ENCODE results near the gene ARHGAP45.

ARHGAP45 gene

GRCh38 chr19:1057176-1057855, 9.7 kb upstream of the ARHGAP45 start:
- no peak overlapping the region for H3K27ac Mint-ChIP-seq
- peaks cover 4% of the 10 kb centered on the region for H3K9me3 Mint-ChIP-seq
- DNase-seq (no peak), ATAC-seq (peak; percentile 62)
- peaks cover 15% of the 10 kb centered on the region for H3K36me3 Mint-ChIP-seq (ENCODE audit: low read depth)
- peaks cover 11% of the 10 kb centered on the region for H3K4me1 Mint-ChIP-seq
- H3K27me3 Mint-ChIP-seq: no peaks in the 10 kb centered on the region
- H3K4me3 Mint-ChIP-seq: no peak overlapping the region

GRCh38 chr19:1058112-1058511, 8.9 kb upstream of the ARHGAP45 start:
- no peak for ATAC-seq
- Mint-ChIP-seq H3K4me3 (no peak overlapping the region), H3K27ac (no peak overlapping the region)

GRCh38 chr19:1060689-1061088, 6.3 kb upstream of the ARHGAP45 start:
- H3K36me3 Mint-ChIP-seq (ENCODE audit: low read depth): peaks cover 15% of the 10 kb centered on the region
- peaks cover 4% of the 10 kb centered on the region for H3K9me3 Mint-ChIP-seq
- ATAC-seq (no peak), DNase-seq (no peak)
- H3K4me1 Mint-ChIP-seq: peaks cover 20% of the 10 kb centered on the region
- no peak overlapping the region for H3K4me3 Mint-ChIP-seq
- no peak overlapping the region for H3K27ac Mint-ChIP-seq
- H3K27me3 Mint-ChIP-seq: no peaks in the 10 kb centered on the region

More at GRCh38 chr19:1058112-1058511, 8.9 kb upstream of the ARHGAP45 start:
- DNase-seq: no peak
- H3K9me3 Mint-ChIP-seq: peaks cover 4% of the 10 kb centered on the region
- H3K27me3 Mint-ChIP-seq: no peaks in the 10 kb centered on the region
- H3K4me1 Mint-ChIP-seq: peaks cover 11% of the 10 kb centered on the region
- peaks cover 15% of the 10 kb centered on the region for H3K36me3 Mint-ChIP-seq (ENCODE audit: low read depth)

- Mint-ChIP-seq H3K4me3 (no peak overlapping the region), H3K36me3 (ENCODE audit: low read depth) (peaks cover 5% of the 10 kb centered on the region), H3K9me3 (peaks cover 4% of the 10 kb centered on the region), H3K27ac (no peak overlapping the region), H3K27me3 (no peaks in the 10 kb centered on the region), H3K4me1 (peaks cover 27% of the 10 kb centered on the region)
- DNase-seq: no peak
- ATAC-seq: no peak
Observed at GRCh38 chr19:1061987-1062386, 5.0 kb upstream of the ARHGAP45 start.

GRCh38 chr19:1062387-1063029, 4.5 kb upstream of the ARHGAP45 start:
- peaks cover under 1% of the 10 kb centered on the region for H3K9me3 Mint-ChIP-seq
- H3K36me3 Mint-ChIP-seq (ENCODE audit: low read depth): peaks cover under 1% of the 10 kb centered on the region
- no peak overlapping the region for H3K27ac Mint-ChIP-seq
- no peak overlapping the region for H3K4me3 Mint-ChIP-seq
- no peak for DNase-seq
- no peaks in the 10 kb centered on the region for H3K27me3 Mint-ChIP-seq
- no peak for ATAC-seq
- H3K4me1 Mint-ChIP-seq: peaks cover 24% of the 10 kb centered on the region

GRCh38 chr19:1063030-1063908, 3.7 kb upstream of the ARHGAP45 start:
- H3K27me3 Mint-ChIP-seq: no peaks in the 10 kb centered on the region
- H3K4me3 Mint-ChIP-seq: no peak overlapping the region
- H3K27ac Mint-ChIP-seq: no peak overlapping the region
- H3K36me3 Mint-ChIP-seq (ENCODE audit: low read depth): no peaks in the 10 kb centered on the region
- peak; percentile 65 for DNase-seq
- peaks cover 17% of the 10 kb centered on the region for H3K4me1 Mint-ChIP-seq
- no peak for ATAC-seq
- H3K9me3 Mint-ChIP-seq: no peaks in the 10 kb centered on the region

GRCh38 chr19:1063909-1064660, 2.9 kb upstream of the ARHGAP45 start:
- Mint-ChIP-seq H3K27me3 (no peaks in the 10 kb centered on the region), H3K36me3 (ENCODE audit: low read depth) (peaks cover 6% of the 10 kb centered on the region), H3K4me3 (no peak overlapping the region), H3K27ac (no peak overlapping the region), H3K4me1 (peaks cover 22% of the 10 kb centered on the region), H3K9me3 (no peaks in the 10 kb centered on the region)
- no peak for ATAC-seq
- DNase-seq: no peak

GRCh38 chr19:1064661-1065605, 2.0 kb upstream of the ARHGAP45 start:
- H3K27ac Mint-ChIP-seq: no peak overlapping the region

GRCh38 chr19:1065606-1066109, 1.3 kb upstream of the ARHGAP45 start:
- Mint-ChIP-seq H3K9me3 (no peaks in the 10 kb centered on the region), H3K27ac (no peak overlapping the region), H3K4me3 (peak overlapping the region; percentile 30), H3K36me3 (ENCODE audit: low read depth) (peaks cover 11% of the 10 kb centered on the region), H3K27me3 (no peaks in the 10 kb centered on the region), H3K4me1 (peaks cover 36% of the 10 kb centered on the region)
- DNase-seq: no peak
- ATAC-seq: no peak

More at GRCh38 chr19:1064661-1065605, 2.0 kb upstream of the ARHGAP45 start:
- Mint-ChIP-seq H3K4me1 (peaks cover 29% of the 10 kb centered on the region), H3K36me3 (ENCODE audit: low read depth) (peaks cover 10% of the 10 kb centered on the region), H3K4me3 (peak overlapping the region; percentile 30), H3K9me3 (no peaks in the 10 kb centered on the region), H3K27me3 (no peaks in the 10 kb centered on the region)
- ATAC-seq (peak; percentile 35), DNase-seq (peak; percentile 80)

GRCh38 chr19:1066251-1066747, 668 bp upstream of the ARHGAP45 start:
- Mint-ChIP-seq H3K27me3 (no peaks in the 10 kb centered on the region), H3K4me3 (no peak overlapping the region), H3K27ac (no peak overlapping the region), H3K36me3 (ENCODE audit: low read depth) (peaks cover 11% of the 10 kb centered on the region), H3K9me3 (no peaks in the 10 kb centered on the region), H3K4me1 (peaks cover 36% of the 10 kb centered on the region)
- no peak for ATAC-seq
- DNase-seq: no peak

- Mint-ChIP-seq H3K4me3 (peak overlapping the region; percentile 84), H3K27ac (peak overlapping the region; percentile 73), H3K36me3 (ENCODE audit: low read depth) (peaks cover 19% of the 10 kb centered on the region), H3K9me3 (no peaks in the 10 kb centered on the region), H3K4me1 (peaks cover 45% of the 10 kb centered on the region), H3K27me3 (no peaks in the 10 kb centered on the region)
- ATAC-seq (peak; percentile 34), DNase-seq (no peak)
Observed at GRCh38 chr19:1067341-1067957, 482 bp downstream of the ARHGAP45 start.

- H3K27ac Mint-ChIP-seq: peak overlapping the region; percentile 93
- no peaks in the 10 kb centered on the region for H3K27me3 Mint-ChIP-seq
- H3K4me1 Mint-ChIP-seq: peaks cover 53% of the 10 kb centered on the region
- peak; percentile 76 for DNase-seq
- peak overlapping the region; percentile 84 for H3K4me3 Mint-ChIP-seq
- H3K36me3 Mint-ChIP-seq (ENCODE audit: low read depth): peaks cover 27% of the 10 kb centered on the region
- ATAC-seq: peak; percentile 4
- H3K9me3 Mint-ChIP-seq: no peaks in the 10 kb centered on the region
Observed at GRCh38 chr19:1068009-1069001, 1.3 kb downstream of the ARHGAP45 start.

Data from activated naive CD8-positive, alpha-beta T cell treated with anti-CD3 and anti-CD28 coated beads, Interleukin-2, amount 50 U/mL, for 24 hours (primary cell).